CD14-positive monocyte (primary cell): Measurements from ENCODE around the gene XAGE5. TPM values are rescaled to one million over a fixed set of nuclear protein-coding genes. Genes with fewer than 3 reads are reported as not detected.

Experiments used
- DNase-seq, 3 donors: peaks; one replicate each; pipeline ENCODE4 v3.0.0-alpha.2; 2011 to 2022
- H2AFZ ChIP-seq: 2 replicates; pipeline ENCODE4 v1.6.0; 2012; ENCODE audit warnings: mild to moderate bottlenecking, low read depth, low read length, inconsistent platforms; ENCODE audit not compliant: insufficient read depth, poor library complexity, severe bottlenecking
- H3K27ac ChIP-seq, 2 donors: 1 replicate in 1 of 2; 2 replicates in 1 of 2; pipeline ENCODE4 v1.5.1; 2012 to 2013; ENCODE audit warnings: low read length in 2 of 2, control low read depth in 1 of 2, inconsistent platforms in 1 of 2, low read depth in 1 of 2, mild to moderate bottlenecking in 1 of 2
- H3K27me3 ChIP-seq, 2 donors: one replicate each; pipeline versions ENCODE4 v1.6.0 to v1.6.1; 2011 to 2013; ENCODE audit warnings: low read length in 2 of 2; ENCODE audit not compliant: control insufficient read depth in 2 of 2, insufficient read depth in 2 of 2
- H3K36me3 ChIP-seq, 2 donors: replicated peaks in 1 of 2; 1 replicate in 1 of 2; 2 replicates in 1 of 2; pipeline versions ENCODE4 v1.5.1 to v1.6.1; 2012 to 2013; ENCODE audit warnings: low read length in 2 of 2, control low read depth in 1 of 2, inconsistent platforms in 1 of 2, mild to moderate bottlenecking in 1 of 2; ENCODE audit not compliant: insufficient read depth in 2 of 2, control insufficient read depth in 1 of 2
- H3K4me1 ChIP-seq, 2 donors: 1 replicate in 1 of 2; 2 replicates in 1 of 2; pipeline versions ENCODE4 v1.5.1 to v1.6.1; 2012 to 2013; ENCODE audit warnings: low read length in 2 of 2, control low read depth in 1 of 2, inconsistent platforms in 1 of 2, mild to moderate bottlenecking in 1 of 2, moderate library complexity in 1 of 2; ENCODE audit not compliant: insufficient read depth in 2 of 2, control insufficient read depth in 1 of 2
- H3K4me2 ChIP-seq: replicated peaks from 2 replicates; pipeline ENCODE3; 2012; ENCODE audit warnings: low read length, moderate library complexity, mild to moderate bottlenecking; ENCODE audit not compliant: poor library complexity, severe bottlenecking; ENCODE audit errors: extremely low read depth
- H3K4me3 ChIP-seq, 3 experiments: fragments of 200-600 bp in 1 of 3; sonication (generic) in 1 of 3; replicated peaks in 1 of 3; 1 replicate in 2 of 3; 2 replicates in 1 of 3; pipeline ENCODE4 v1.5.1; 2011 to 2013; ENCODE audit warnings: low read length in 3 of 3, mild to moderate bottlenecking in 3 of 3, control low read depth in 2 of 3, low read depth in 2 of 3, inconsistent platforms in 1 of 3, moderate library complexity in 1 of 3
- H3K79me2 ChIP-seq: 2 replicates; pipeline ENCODE4 v1.6.0; 2012; ENCODE audit warnings: mild to moderate bottlenecking, control low read depth, inconsistent platforms, low read length, moderate library complexity; ENCODE audit not compliant: insufficient read depth
- H3K9ac ChIP-seq: 2 replicates; pipeline ENCODE4 v1.6.0; 2017; ENCODE audit warnings: low read length, mild to moderate bottlenecking; ENCODE audit not compliant: insufficient read depth, poor library complexity, severe bottlenecking
- H3K9me3 ChIP-seq, 2 donors: replicated peaks in 1 of 2; 1 replicate in 1 of 2; 2 replicates in 1 of 2; pipeline versions ENCODE4 v1.5.1 to v1.6.1; 2012 to 2013; ENCODE audit warnings: low read length in 2 of 2, control low read depth in 1 of 2; ENCODE audit not compliant: control insufficient read depth in 1 of 2, insufficient read depth in 1 of 2
- H4K20me1 ChIP-seq: 2 replicates; pipeline ENCODE4 v1.6.0; 2012; ENCODE audit warnings: mild to moderate bottlenecking, low read length, control low read depth, moderate library complexity; ENCODE audit not compliant: insufficient read depth
- H3K27ac Mint-ChIP-seq, 7 donors: one replicate each; pipeline ENCODE4 v1.8.0; 2020; ENCODE audit warnings: mild to moderate bottlenecking in 7 of 7, mixed read lengths in 7 of 7, moderate library complexity in 6 of 7, inconsistent platforms in 2 of 7
- H3K27me3 Mint-ChIP-seq, 3 donors: one replicate each; pipeline ENCODE4 v1.8.0; 2021 to 2022; ENCODE audit warnings: low read depth in 3 of 3, mild to moderate bottlenecking in 3 of 3, mixed read lengths in 3 of 3, moderate library complexity in 3 of 3, inconsistent platforms in 1 of 3
- H3K36me3 Mint-ChIP-seq, 2 donors: one replicate each; pipeline ENCODE4 v1.8.0; 2020; ENCODE audit warnings: mixed read lengths in 2 of 2, inconsistent platforms in 1 of 2, mild to moderate bottlenecking in 1 of 2
- H3K4me1 Mint-ChIP-seq: one replicate; pipeline ENCODE4 v1.8.0; 2020; ENCODE audit warnings: mild to moderate bottlenecking, mixed read lengths
- H3K4me3 Mint-ChIP-seq, 2 donors: one replicate each; pipeline ENCODE4 v1.8.0; 2020; ENCODE audit warnings: mild to moderate bottlenecking in 2 of 2, mixed read lengths in 2 of 2, moderate library complexity in 1 of 2
- H3K9me3 Mint-ChIP-seq, 7 donors: one replicate each; pipeline ENCODE4 v1.8.0; 2020 to 2022; ENCODE audit warnings: mixed read lengths in 7 of 7, mild to moderate bottlenecking in 6 of 7, moderate library complexity in 6 of 7, inconsistent platforms in 2 of 7
- WGBS: methylation state at CpG from one replicate; pipeline ENCODE4 v1.1.5; 2013; ENCODE audit warnings: missing lambda C conversion rate; ENCODE audit not compliant: insufficient coverage; 5-methylcytosine and 5-hydroxymethylcytosine counted together
- intact Hi-C, 2 donors: fragments of 100-400 bp; cut with micrococcal nuclease; formaldehyde crosslinking; loops; one replicate each; pipeline versions ENCODE4 v1.15.0 to v1.15.1; 2023
- polyA plus RNA-seq, 3 donors: library from polyadenylated mRNA; depleted of rRNA in 1 of 3; unstranded in 2 of 3; stranded (reverse) in 1 of 3; fragments of 300-500 nt in 2 of 3; fragments of >200 nt in 1 of 3; fragmentation: Illumina TruSeq in 2 of 3; gene quantifications; 1 replicate in 2 of 3; 2 replicates in 1 of 3; pipeline ENCODE4 v1.2.3, GENCODE V29; 2012 to 2021
- TF ChIP-seq, protein P1 (sequence below): fragments of 200-600 bp; IDR thresholded peaks from one replicate; pipeline ENCODE4 v1.8.0; 2022; ENCODE audit warnings: antibody characterized with exemption, mild to moderate bottlenecking

Gene XAGE5
- polyA plus RNA-seq, 3 donors, result not detected

DNA sequence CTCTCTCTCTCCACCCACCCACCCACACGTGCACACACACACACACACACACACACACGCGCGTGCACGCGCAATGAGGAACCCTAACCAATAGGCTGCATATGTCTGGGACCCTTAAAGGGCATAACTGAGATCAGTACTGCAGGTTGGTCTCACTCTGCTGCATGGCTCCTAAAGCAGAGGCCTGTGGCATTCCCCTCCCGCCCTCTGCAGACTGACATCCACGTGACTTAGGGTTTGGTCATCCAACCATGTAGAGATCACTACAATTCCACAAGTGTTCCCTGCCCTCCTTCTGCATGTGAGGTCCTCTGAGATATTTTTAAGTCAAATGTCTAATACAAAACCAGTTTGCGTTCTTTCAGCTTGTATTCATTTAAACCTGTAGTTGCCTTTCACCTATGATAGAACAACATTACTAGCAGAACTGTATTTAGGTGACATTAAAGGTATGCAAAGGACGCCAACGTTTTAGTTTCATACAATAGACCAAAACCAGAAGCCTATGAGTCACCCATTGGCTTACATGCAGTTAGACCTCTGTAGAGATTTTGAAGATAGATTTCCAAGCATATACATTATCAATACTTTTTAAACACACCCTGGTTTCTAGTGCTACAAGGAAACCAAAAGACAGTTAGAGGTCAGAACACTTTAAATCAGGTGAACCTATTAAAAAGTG is 10.1 kb downstream of the XAGE5 start:
- intact Hi-C loops, result no loop called here
- H3K36me3 ChIP-seq, result no peaks in the 10 kb centered on the region

DNA sequence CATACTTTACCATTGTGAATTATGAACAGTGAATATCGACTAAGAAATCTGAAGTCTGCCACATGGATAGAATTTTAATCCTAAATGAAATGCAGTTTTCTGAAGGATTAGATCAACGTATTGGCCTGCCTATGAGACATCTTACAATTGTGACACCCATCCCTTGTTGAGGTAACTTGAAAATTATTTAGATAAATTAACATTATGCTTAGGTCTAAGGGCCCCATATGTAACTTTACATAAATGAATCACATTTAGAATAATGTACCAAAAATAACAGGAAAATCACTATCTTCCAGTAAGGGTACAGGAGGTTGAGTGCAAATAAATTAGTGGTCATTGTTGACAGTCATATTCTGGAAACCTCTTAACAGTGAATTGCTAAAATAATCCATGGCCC is 13.5 kb downstream of the XAGE5 start:
- H3K4me2 ChIP-seq, result no peak overlapping the region
- intact Hi-C loops, result no loop called here
- no peak overlapping the region for H3K27ac Mint-ChIP-seq
- no peak overlapping the region for H3K4me3 Mint-ChIP-seq
- TF ChIP-seq, protein P1, sequence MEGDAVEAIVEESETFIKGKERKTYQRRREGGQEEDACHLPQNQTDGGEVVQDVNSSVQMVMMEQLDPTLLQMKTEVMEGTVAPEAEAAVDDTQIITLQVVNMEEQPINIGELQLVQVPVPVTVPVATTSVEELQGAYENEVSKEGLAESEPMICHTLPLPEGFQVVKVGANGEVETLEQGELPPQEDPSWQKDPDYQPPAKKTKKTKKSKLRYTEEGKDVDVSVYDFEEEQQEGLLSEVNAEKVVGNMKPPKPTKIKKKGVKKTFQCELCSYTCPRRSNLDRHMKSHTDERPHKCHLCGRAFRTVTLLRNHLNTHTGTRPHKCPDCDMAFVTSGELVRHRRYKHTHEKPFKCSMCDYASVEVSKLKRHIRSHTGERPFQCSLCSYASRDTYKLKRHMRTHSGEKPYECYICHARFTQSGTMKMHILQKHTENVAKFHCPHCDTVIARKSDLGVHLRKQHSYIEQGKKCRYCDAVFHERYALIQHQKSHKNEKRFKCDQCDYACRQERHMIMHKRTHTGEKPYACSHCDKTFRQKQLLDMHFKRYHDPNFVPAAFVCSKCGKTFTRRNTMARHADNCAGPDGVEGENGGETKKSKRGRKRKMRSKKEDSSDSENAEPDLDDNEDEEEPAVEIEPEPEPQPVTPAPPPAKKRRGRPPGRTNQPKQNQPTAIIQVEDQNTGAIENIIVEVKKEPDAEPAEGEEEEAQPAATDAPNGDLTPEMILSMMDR, result no peak
- DNase-seq, result no peak
- no peaks in the 10 kb centered on the region for H3K36me3 ChIP-seq
- peaks cover 0 to 10% (median 2%) of the 10 kb centered on the region in 7 donors for H3K9me3 Mint-ChIP-seq
- no peaks in the 10 kb centered on the region for H3K79me2 ChIP-seq
- no peaks in the 10 kb centered on the region for H3K9me3 ChIP-seq
- no peak overlapping the region for H2AFZ ChIP-seq
- H3K4me3 ChIP-seq, result no peak overlapping the region
- WGBS, result no CpG with 5 or more reads among the region's 2 CpGs
- H3K36me3 Mint-ChIP-seq, result no peaks in the 10 kb centered on the region
- H4K20me1 ChIP-seq, result no peaks in the 10 kb centered on the region
- no peaks in the 10 kb centered on the region for H3K4me1 ChIP-seq
- H3K27me3 Mint-ChIP-seq, result peaks cover 0 to 12% (median 2%) of the 10 kb centered on the region in 3 donors
- H3K27me3 ChIP-seq, result no peaks in the 10 kb centered on the region
- H3K9ac ChIP-seq, result no peak overlapping the region
- H3K4me1 Mint-ChIP-seq, result no peaks in the 10 kb centered on the region
- no peak overlapping the region for H3K27ac ChIP-seq

More for the DNA sequence above, 10.1 kb downstream of the XAGE5 start:
- Histone ChIP-seq H3K9ac (no peak overlapping the region), H4K20me1 (no peaks in the 10 kb centered on the region), H3K4me3 (no peak overlapping the region), H3K9me3 (no peaks in the 10 kb centered on the region), H3K4me1 (no peaks in the 10 kb centered on the region), H3K27ac (no peak overlapping the region), H2AFZ (no peak overlapping the region), H3K4me2 (no peak overlapping the region), H3K27me3 (no peaks in the 10 kb centered on the region), H3K79me2 (no peaks in the 10 kb centered on the region)
- Mint-ChIP-seq H3K9me3 (peaks cover 0 to 1% (median 0%) of the 10 kb centered on the region in 7 donors), H3K27ac (no peak overlapping the region), H3K4me3 (no peak overlapping the region), H3K4me1 (no peaks in the 10 kb centered on the region), H3K27me3 (peaks cover 0 to 23% (median 2%) of the 10 kb centered on the region in 3 donors), H3K36me3 (no peaks in the 10 kb centered on the region)
- no peak for DNase-seq
- WGBS, result no CpG with 5 or more reads among the region's 11 CpGs
- TF ChIP-seq, protein P1, result no peak
